Inferior parietal cortex (tissue), 1 donor: ENCODE measurements around the gene SRP19.
"Not testable (repeated sequence)": the region's sequence is repeated elsewhere in the genome, so short reads cannot be mapped to it uniquely, and the experiment has no call there.

ENCODE experiments used
- DNase-seq: peaks from one replicate; pipeline ENCODE4 v3.0.0-alpha.2; 2016; ENCODE audit errors: extremely low spot score

The SRP19 gene

DNA sequence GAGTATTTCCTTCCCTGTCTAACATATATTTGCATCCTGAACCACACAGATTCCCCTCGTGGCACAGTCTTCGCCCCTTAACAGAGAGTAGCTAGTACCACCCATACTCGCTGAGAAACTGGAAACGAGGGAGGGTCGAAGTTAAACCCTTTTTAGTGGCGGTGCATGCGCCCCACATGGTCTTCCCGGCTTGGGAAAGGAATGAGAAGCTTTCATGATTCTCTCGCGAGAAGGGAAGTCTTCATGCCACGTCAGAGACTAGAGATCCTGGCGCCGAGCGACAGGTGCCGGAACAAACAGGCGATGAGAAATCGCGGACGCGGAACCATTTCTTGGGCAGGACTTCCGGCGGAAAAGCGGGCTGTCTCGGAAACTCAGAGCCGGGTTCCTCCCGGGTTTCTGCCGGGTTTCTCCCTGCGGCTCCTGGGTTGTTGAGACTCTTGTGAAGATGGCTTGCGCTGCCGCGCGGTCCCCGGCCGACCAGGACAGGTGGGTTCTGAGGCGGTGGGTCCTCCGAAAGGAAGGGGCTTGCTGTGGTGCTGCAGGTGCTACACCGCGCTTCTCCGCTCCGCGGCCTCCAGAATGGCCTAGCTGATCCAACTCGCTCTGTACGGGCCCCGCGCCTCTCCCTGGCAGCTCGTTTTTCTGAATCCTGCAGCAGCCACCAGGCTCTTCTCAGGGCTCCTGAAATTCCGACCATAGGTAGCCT, at the start of gene SRP19:
Gene SRP19, plus strand, starts transcription at position 359 of the 709 bp plus-strand sequence. Its CDS starts 90 bp downstream, at position 449.
- DNase-seq, result peak; percentile 97

DNA sequence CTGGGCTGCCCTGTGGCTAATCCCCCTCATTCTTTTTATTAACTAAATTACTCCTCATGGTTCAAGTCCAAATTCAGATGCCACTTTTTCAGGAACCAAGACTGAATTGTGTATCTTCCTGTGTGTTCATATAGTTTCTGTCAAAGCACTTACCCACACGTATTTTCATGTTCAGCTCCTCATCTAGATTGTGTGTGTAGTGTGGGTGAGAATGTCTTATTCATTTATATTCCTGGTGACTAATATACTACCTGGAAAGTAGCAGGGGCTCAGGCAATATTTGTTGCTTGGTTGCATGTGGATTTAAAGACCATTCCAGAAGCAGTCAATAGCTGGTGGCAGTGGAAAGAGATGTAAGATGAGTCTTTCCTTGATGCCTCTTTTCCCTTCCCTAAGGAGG, 48.5 kb upstream of the SRP19 start:
- no peak for DNase-seq

DNA sequence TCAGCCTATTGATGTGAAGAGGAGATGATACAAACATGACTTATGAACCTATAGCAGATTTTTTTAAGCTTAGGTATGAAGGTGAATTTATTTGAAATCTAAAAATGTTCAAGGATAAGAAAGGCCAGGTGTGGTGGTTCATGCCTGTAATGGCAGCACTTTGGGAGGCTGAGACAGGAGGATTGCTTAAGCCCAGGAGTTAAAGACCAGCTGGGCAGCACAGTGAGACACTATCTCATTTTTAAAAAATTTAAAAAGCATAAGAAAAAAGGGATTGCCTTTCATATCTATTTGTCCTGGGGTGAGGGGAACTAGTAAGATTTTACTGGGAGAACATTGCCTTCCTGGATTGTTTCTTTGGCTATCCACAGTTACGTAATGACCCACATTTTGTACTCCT, 40.8 kb upstream of the SRP19 start:
- no peak for DNase-seq

DNA sequence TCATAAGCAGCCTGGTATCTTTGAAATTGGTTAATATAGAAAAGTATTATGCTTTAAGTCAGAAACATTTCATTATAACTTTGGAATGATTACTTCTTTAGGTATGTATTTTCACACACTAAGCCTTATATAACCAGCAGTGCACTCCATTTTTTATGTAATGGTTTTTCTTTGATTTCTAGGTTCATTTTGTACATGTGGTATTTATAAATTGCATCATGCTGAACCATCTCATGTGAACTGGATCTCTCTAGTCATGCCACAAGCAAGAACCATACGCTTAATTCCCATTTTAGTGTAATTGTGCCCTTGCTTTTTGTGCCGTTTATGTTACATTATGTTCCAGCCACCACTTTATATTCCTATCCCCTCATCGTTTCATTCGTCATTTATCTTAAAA, 38.6 kb upstream of the SRP19 start:
- DNase-seq, result peak; percentile 29

- DNase-seq, result no peak
Measured at GRCh38 chr5:112823181-112823580, 37.9 kb upstream of the SRP19 start.

GRCh38 chr5:112823656-112824055, 37.4 kb upstream of the SRP19 start:
- DNase-seq, result no peak

DNA sequence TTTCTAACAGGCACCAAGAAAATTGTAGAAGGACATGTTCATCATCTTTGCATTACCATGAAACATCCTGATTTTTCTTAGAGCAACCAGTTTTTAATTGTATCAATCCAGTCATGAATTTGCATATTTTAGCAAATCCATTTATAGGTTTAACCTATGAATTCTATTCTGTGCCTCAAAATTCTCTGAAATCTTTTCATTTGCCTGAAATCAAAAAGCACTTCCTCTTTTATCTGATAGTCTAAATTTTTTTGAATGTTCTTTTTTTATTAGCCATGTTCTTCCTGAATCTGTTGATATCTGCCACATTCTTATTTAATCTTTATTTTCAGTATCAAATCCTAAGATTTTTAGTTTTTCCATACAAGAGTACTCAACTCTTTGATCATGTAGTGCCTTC, 36.9 kb upstream of the SRP19 start:
- DNase-seq, result no peak

DNA sequence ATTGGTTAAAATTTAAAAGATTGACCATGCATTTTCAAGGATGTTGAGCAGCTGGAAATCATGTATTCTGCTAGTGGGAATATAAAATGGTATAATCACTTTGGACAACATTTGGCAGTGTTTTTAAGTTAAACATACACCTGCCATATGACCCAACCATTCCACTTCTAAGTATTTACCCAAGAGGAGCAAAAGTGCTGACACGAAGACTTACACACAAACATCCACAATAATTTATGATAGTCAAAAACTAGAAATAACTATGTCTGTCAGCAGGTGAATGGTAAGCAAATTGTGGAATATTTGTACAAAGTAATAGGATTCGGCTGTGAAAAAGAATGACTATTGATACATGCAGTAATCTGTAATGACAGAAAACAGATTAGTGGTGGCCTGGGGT, 30.7 kb upstream of the SRP19 start:
- no peak for DNase-seq

DNA sequence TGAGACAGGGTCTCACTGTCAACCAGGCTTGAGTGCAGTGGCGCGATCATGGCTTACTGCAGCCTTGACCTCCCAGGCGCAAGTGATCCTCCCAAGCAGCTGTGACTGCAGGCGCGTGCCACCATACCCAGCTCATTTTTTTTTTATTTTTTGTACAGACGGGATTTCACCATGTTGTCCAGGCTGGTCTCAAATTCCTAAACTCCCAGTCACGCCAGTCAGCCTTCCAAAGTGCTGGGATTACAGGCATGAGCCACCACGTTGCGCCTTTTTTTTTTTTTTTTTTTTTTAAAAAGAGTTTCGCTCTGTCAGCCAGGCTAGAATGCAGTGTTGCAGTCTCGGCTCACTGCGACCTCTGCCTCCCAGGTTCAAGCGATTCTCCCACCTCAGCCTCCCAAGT, 27.1 kb upstream of the SRP19 start:
- DNase-seq, result no peak

GRCh38 chr5:112844489-112844888, 16.6 kb upstream of the SRP19 start:
- no peak for DNase-seq

GRCh38 chr5:112846556-112846955, 14.5 kb upstream of the SRP19 start:
- DNase-seq, result no peak

DNA sequence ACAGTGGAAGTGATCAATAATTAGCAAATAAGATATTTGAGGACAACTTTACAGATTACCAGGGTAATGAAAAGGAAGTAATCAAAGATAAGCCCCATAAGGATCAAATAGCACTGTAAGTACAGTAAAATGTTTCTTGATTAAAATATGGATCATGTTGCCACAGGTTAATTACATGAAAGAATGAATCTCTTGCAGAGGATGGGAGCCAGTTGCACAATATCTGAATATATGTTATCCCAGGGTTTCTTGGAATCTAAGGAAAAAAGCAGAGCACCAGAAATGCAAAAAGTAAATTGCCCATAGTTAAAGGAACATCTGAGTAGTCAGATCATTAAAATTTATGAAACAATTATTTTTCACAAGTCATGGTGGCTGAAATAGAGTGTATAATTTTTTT, 13.8 kb upstream of the SRP19 start:
- DNase-seq, result no peak

DNA sequence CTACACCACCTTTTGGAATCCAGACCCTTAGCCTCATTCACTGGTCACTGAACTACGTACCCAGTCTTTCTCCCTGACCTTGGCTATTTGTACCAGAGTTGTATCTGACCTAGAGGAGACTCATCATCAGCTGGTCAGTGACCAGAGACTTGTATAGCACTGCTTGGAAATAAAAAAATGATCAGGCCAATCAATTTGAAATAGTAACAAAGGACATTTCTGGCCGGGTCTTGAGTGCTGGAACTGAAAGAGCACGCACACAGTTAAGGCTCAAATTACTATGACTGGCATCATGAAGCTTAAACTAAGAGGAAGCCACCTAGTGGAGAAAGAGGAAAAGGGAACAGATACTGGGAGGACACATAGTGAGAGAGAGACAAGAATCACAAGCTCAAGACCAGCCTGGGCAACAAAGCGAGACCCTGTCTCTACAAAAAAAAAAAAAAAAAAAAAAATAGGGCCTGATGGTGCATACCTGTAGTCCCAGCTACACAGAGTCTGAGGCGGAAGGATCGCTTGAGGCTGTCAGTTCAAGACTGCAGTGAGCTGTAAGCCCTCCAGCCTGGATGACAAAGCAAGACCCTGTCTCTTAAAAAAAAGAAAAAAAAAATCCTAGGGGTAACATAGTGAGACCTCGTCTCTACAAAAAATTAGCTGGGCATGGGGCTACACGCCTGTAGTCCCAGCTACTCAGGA, 12.8 kb upstream of the SRP19 start:
- peak; percentile 74 for DNase-seq

- DNase-seq, result no peak
Measured at GRCh38 chr5:112849912-112850311, 11.2 kb upstream of the SRP19 start.

GRCh38 chr5:112854651-112855050, 6.4 kb upstream of the SRP19 start:
- no peak for DNase-seq

GRCh38 chr5:112857866-112858265, 3.2 kb upstream of the SRP19 start:
- DNase-seq, result no peak

DNA sequence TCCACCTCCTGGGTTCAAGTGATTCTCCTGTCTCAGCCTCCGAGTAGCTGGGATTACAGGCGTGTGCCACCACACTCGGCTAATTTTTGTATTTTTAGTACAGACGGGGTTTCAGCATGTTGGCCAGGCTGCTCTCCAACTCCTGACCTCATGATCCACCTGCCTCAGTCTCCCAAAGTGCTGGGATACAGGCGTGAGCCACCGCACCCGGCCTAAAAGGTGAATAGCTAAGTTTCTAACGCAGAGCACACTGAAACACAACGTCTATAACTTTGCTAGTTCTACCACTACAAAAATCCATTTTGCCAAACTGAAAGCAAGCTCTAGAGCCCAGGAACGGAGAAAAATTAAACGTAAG, 537 bp upstream of the SRP19 start:
- not testable (repeated sequence) for DNase-seq

DNA sequence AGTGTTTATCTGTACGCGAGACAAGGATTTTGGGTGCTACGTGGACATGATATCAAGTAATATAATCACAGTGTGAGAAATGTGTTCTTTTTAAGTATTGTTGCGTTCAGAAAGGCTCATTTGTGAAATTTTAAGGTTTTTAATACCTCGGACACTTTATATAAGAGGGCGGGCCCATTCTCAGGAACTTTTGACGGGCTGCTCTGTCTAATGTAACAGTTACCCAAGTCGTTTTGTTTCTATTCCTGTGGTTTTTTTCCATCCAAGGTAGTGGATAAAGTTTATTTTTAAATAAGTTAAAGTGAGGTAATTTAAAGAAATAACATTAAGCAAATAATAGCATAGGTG, 525 bp downstream of the SRP19 start:
- DNase-seq, result no peak

DNA sequence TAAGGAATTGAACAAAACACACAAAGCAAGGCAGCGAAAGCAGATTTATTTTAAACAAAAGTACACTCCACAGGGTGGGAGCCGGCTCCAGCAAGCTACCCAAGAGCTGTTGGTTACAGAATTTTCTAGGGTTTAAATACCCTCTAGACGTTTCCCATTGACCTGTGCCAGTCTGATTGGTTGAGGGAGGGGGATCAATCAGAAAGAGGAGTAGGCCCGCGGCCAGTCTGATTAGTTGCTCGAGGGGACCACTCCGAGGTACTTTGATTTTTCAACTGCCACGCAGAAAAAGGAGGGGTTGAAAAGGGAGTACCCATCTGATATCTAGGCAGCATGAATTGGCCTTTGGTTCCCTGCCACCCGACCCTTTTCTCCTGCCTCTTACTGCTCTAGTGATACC, 998 bp downstream of the SRP19 start:
- no peak for DNase-seq

- DNase-seq, result no peak
Measured at GRCh38 chr5:112863549-112863948, 2.5 kb downstream of the SRP19 start.

GRCh38 chr5:112865128-112865527, 4.0 kb downstream of the SRP19 start:
- no peak for DNase-seq

DNA sequence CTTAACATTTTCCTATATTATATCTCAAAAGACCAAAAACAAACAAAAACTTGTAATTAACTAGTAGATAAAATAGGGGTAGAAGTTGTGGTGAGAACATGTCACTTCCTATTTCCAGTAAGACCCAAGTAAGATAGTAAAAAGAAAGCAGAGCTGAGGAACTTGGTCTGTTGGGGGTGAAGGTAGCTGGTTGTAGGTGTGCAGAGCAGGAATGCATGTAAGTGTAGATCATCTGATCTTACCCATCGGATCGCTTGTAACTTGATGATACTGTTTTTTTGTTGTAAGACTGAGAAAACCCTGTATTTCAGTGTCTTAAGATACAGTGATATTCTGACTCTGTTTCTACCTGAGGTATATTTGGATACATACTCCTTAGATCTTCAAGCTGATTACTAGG, 5.7 kb downstream of the SRP19 start:
- no peak for DNase-seq

GRCh38 chr5:112867411-112867810, 6.3 kb downstream of the SRP19 start:
- DNase-seq, result no peak

GRCh38 chr5:112869948-112870347, 8.9 kb downstream of the SRP19 start:
- no peak for DNase-seq
